UCSD-AML1 (cell line): ENCODE data around the gene MIPEP.
"Not testable (repeated sequence)": the region's sequence is repeated elsewhere in the genome, so short reads cannot be mapped to it uniquely, and the experiment has no call there.

Experiments used
- DNase-seq: peaks from one replicate; lab custom pipeline; 2025; ENCODE audit not compliant: unreplicated experiment; lab: John Stamatoyannopoulos, UW

Gene MIPEP

GRCh38 chr13:23888658-23889614 is at the start of gene MIPEP:
Gene MIPEP, minus strand, starts transcription at chr13:23889400. Its CDS starts 80 bp downstream, at chr13:23889320.
- peak; percentile 94 for DNase-seq

GRCh38 chr13:23934520-23934919 is 45.3 kb upstream of the MIPEP start:
- DNase-seq: no peak

- no peak for DNase-seq
Measured at GRCh38 chr13:23928985-23929384, 39.8 kb upstream of the MIPEP start.

- no peak for DNase-seq
Measured at GRCh38 chr13:23923031-23923430, 33.8 kb upstream of the MIPEP start.

- no peak for DNase-seq
Measured at GRCh38 chr13:23922005-23922932, 33.1 kb upstream of the MIPEP start.

GRCh38 chr13:23921451-23921888 is 32.3 kb upstream of the MIPEP start:
- DNase-seq: no peak

GRCh38 chr13:23919006-23919405 is 29.8 kb upstream of the MIPEP start:
- no peak for DNase-seq

- no peak for DNase-seq
Measured at GRCh38 chr13:23918208-23918607, 29.0 kb upstream of the MIPEP start.

GRCh38 chr13:23915308-23915707 is 26.1 kb upstream of the MIPEP start:
- no peak for DNase-seq

- DNase-seq: no peak
Measured at GRCh38 chr13:23912469-23912868, 23.3 kb upstream of the MIPEP start.

GRCh38 chr13:23909606-23910005 is 20.4 kb upstream of the MIPEP start:
- DNase-seq: no peak

GRCh38 chr13:23905766-23906165 is 16.6 kb upstream of the MIPEP start:
- no peak for DNase-seq

GRCh38 chr13:23903906-23904280 is 14.7 kb upstream of the MIPEP start:
- DNase-seq: no peak

- DNase-seq: no peak
Measured at GRCh38 chr13:23902975-23903905, 14.0 kb upstream of the MIPEP start.

GRCh38 chr13:23901365-23901764 is 12.2 kb upstream of the MIPEP start:
- no peak for DNase-seq

GRCh38 chr13:23899555-23899954 is 10.4 kb upstream of the MIPEP start:
- DNase-seq: no peak

GRCh38 chr13:23898101-23898500 is 8.9 kb upstream of the MIPEP start:
- no peak for DNase-seq

GRCh38 chr13:23897452-23897919 is 8.3 kb upstream of the MIPEP start, which contains the start of gene C1QTNF9B:
Gene C1QTNF9B, minus strand, starts transcription at chr13:23897502.
- not testable (repeated sequence) for DNase-seq

- not testable (repeated sequence) for DNase-seq
Measured at GRCh38 chr13:23894746-23895145, 5.5 kb upstream of the MIPEP start.

- not testable (repeated sequence) for DNase-seq
Measured at GRCh38 chr13:23893791-23894190, 4.6 kb upstream of the MIPEP start.
